HCT116 (cell line): ENCODE measurements around the gene HSCB.
A peak's percentile ranks its signal among the peaks of the same experiment; 100 is the strongest.

ENCODE experiments used
- CTCF ChIP-seq, 3 experiments: fragments of 200-600 bp in 1 of 3; sonication (generic) in 1 of 3; IDR thresholded peaks in 2 of 3; conservative IDR thresholded peaks in 1 of 3; 2 replicates each; pipeline ENCODE4 v1.5.1; 2012 to 2017; ENCODE audit warnings: low read depth in 2 of 3, low read length in 2 of 3, antibody characterized with exemption in 1 of 3, borderline replicate concordance in 1 of 3, control low read depth in 1 of 3, mild to moderate bottlenecking in 1 of 3, mixed read lengths in 1 of 3, mixed run types in 1 of 3, moderate library complexity in 1 of 3; ENCODE audit not compliant: insufficient read depth in 1 of 3
- EGR1 ChIP-seq: IDR thresholded peaks from 2 replicates; pipeline ENCODE4 v1.6.1; 2012; ENCODE audit warnings: low read depth
- EZH2phosphoT487 ChIP-seq: fragments of 200-600 bp; IDR thresholded peaks from 2 replicates; pipeline ENCODE4 v1.6.1; 2018; ENCODE audit warnings: antibody characterized with exemption, borderline replicate concordance
- FOSL1 ChIP-seq: IDR thresholded peaks from 2 replicates; pipeline ENCODE4 v1.6.1; 2012; ENCODE audit warnings: low read depth
- JUND ChIP-seq: IDR thresholded peaks from 2 replicates; pipeline ENCODE4 v1.6.1; 2012
- POLR2A ChIP-seq: IDR thresholded peaks from 2 replicates; pipeline ENCODE4 v1.7.0; 2011; ENCODE audit warnings: borderline replicate concordance; ENCODE audit not compliant: insufficient read depth, insufficient read length; ENCODE audit errors: extremely low read depth
- POLR2AphosphoS5 ChIP-seq: IDR thresholded peaks from 2 replicates; pipeline ENCODE4 v1.6.1; 2011; ENCODE audit warnings: mild to moderate bottlenecking, low read depth, low read length, moderate library complexity
- RAD21 ChIP-seq: IDR thresholded peaks from 2 replicates; pipeline ENCODE4 v1.6.1; 2012; ENCODE audit warnings: low read depth, mild to moderate bottlenecking
- SIN3A ChIP-seq: IDR thresholded peaks from 2 replicates; pipeline ENCODE4 v1.6.1; 2012; ENCODE audit warnings: low read depth
- SP1 ChIP-seq: IDR thresholded peaks from 2 replicates; pipeline ENCODE4 v1.6.1; 2012; ENCODE audit warnings: low read depth
- YY1 ChIP-seq: IDR thresholded peaks from 2 replicates; pipeline ENCODE4 v1.6.1; 2011; ENCODE audit warnings: low read length, low read depth, moderate library complexity, mild to moderate bottlenecking; ENCODE audit not compliant: insufficient replicate concordance; ENCODE audit errors: extremely low read depth
- TF ChIP-seq, protein P1 (sequence below): IDR thresholded peaks from 2 replicates; pipeline ENCODE4 v1.6.1; 2012; ENCODE audit warnings: low read depth
- TF ChIP-seq, protein P2 (sequence below): IDR thresholded peaks from 2 replicates; pipeline ENCODE4 v1.6.1; 2012

DNA sequence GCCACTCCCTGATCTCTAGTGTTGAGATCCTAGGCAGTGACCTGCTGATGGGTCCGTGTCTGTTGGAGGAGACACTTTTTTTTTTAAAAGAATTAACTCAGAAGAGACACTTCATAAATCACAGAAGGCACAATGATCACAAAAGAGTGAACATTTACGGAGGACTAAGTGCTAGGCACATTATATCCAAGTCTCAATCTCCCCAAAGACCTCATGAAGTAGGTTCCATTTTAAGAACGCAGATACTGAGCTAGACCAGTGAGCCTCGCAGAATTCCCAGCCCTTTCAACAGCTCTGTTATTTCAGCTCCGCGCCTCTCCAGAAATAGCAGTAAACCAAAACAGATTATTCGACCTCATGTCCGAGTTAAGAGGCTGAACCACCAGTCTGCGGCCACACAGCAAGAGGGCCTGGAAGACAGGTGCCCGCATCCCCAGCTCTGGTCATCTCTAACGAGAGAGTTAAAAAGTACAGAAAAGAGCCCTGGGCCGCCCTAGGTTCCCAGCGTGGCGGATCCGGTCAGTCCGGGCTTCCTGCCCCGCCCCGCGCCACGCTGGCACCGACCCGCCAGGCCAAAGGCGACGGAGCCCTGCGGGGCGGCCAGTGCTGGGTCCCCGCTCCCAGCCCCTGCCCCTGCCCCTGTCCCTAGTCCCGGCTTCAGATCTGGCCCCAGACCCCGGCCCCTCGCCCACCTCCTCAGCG is 57.9 kb downstream of the HSCB start:
- TF ChIP-seq CTCF (IDR thresholded peaks at IDR 0.05 in 2 of 3, conservative IDR thresholded peaks at IDR 0.05 in 1 of 3; ENCODE audit: borderline replicate concordance in 1 of 3, insufficient read depth in 1 of 3, low read depth in 2 of 3, low read length in 2 of 3) (no peak), RAD21 (no peak), YY1 (no peak), JUND (no peak), POLR2A (no peak), EGR1 (no peak), SP1 (no peak), POLR2AphosphoS5 (0 out of 2 replicates have a peak, but pooled peaks have one; percentile 18), SIN3A (0 out of 2 replicates have a peak, but pooled peaks have one; percentile 7), EZH2phosphoT487 (no peak), FOSL1 (no peak)
- TF ChIP-seq, protein P1, sequence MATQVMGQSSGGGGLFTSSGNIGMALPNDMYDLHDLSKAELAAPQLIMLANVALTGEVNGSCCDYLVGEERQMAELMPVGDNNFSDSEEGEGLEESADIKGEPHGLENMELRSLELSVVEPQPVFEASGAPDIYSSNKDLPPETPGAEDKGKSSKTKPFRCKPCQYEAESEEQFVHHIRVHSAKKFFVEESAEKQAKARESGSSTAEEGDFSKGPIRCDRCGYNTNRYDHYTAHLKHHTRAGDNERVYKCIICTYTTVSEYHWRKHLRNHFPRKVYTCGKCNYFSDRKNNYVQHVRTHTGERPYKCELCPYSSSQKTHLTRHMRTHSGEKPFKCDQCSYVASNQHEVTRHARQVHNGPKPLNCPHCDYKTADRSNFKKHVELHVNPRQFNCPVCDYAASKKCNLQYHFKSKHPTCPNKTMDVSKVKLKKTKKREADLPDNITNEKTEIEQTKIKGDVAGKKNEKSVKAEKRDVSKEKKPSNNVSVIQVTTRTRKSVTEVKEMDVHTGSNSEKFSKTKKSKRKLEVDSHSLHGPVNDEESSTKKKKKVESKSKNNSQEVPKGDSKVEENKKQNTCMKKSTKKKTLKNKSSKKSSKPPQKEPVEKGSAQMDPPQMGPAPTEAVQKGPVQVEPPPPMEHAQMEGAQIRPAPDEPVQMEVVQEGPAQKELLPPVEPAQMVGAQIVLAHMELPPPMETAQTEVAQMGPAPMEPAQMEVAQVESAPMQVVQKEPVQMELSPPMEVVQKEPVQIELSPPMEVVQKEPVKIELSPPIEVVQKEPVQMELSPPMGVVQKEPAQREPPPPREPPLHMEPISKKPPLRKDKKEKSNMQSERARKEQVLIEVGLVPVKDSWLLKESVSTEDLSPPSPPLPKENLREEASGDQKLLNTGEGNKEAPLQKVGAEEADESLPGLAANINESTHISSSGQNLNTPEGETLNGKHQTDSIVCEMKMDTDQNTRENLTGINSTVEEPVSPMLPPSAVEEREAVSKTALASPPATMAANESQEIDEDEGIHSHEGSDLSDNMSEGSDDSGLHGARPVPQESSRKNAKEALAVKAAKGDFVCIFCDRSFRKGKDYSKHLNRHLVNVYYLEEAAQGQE: no peak
- TF ChIP-seq, protein P2, sequence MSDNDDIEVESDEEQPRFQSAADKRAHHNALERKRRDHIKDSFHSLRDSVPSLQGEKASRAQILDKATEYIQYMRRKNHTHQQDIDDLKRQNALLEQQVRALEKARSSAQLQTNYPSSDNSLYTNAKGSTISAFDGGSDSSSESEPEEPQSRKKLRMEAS: no peak; the same call in 1 of the 2 replicates
